DMS53 treated with DMSO at 0.1 percent for 48 hours (cell line): ENCODE results near the gene RBM6.
"Not testable (repeated sequence)": the region's sequence is repeated elsewhere in the genome, so short reads cannot be mapped to it uniquely, and the experiment has no call there.

ENCODE experiments used
- DNase-seq: peaks from one replicate; lab custom pipeline; 2025; ENCODE audit not compliant: unreplicated experiment; lab: John Stamatoyannopoulos, UW

RBM6 gene, protein sequence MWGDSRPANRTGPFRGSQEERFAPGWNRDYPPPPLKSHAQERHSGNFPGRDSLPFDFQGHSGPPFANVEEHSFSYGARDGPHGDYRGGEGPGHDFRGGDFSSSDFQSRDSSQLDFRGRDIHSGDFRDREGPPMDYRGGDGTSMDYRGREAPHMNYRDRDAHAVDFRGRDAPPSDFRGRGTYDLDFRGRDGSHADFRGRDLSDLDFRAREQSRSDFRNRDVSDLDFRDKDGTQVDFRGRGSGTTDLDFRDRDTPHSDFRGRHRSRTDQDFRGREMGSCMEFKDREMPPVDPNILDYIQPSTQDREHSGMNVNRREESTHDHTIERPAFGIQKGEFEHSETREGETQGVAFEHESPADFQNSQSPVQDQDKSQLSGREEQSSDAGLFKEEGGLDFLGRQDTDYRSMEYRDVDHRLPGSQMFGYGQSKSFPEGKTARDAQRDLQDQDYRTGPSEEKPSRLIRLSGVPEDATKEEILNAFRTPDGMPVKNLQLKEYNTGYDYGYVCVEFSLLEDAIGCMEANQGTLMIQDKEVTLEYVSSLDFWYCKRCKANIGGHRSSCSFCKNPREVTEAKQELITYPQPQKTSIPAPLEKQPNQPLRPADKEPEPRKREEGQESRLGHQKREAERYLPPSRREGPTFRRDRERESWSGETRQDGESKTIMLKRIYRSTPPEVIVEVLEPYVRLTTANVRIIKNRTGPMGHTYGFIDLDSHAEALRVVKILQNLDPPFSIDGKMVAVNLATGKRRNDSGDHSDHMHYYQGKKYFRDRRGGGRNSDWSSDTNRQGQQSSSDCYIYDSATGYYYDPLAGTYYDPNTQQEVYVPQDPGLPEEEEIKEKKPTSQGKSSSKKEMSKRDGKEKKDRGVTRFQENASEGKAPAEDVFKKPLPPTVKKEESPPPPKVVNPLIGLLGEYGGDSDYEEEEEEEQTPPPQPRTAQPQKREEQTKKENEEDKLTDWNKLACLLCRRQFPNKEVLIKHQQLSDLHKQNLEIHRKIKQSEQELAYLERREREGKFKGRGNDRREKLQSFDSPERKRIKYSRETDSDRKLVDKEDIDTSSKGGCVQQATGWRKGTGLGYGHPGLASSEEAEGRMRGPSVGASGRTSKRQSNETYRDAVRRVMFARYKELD

DNA sequence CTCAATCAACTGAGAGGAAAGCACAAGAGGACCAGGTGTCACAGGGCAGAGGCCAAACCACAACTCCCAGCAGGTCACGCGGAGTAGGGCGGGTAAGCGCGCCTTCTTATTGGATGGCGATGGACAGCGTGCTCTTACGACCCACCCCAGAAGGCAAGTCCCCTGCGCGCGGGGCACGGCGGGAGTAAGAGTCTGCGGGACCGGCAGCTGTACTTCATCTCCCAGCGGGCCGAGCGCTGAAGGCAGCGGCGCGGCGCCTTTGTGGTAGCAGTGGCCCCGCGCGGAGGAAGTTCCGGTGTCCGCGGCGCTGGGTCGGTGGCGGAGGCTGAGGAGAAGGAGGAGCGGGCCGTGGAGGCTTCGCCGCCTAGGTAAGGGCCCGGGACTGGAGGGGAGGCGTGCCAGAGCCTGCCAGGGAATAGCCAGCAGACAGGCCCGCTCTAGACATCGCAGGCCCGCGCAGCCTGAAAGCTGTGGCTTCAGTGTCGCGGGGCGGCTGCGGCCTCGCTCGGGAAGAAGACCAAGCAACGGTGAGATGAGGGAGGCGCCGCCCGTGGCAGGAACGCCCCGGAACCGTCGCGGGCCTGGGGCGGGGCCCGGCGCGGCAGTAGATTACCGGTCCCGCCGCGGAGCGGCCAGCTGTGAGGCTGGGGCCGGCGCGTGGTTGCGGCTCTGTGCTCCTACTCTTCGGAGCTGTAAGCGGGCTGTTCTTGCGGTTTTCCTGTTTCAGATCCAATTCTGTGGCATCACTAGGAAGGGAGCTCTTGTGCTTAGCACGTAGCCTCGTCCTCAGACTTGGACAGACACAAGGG is at the start of gene RBM6:
Gene RBM6 (plus strand): TSS at position 293 of the 809 bp plus-strand sequence. CDS start 22,492 bp downstream, outside the sequence.
- peak; percentile 80 for DNase-seq

DNA sequence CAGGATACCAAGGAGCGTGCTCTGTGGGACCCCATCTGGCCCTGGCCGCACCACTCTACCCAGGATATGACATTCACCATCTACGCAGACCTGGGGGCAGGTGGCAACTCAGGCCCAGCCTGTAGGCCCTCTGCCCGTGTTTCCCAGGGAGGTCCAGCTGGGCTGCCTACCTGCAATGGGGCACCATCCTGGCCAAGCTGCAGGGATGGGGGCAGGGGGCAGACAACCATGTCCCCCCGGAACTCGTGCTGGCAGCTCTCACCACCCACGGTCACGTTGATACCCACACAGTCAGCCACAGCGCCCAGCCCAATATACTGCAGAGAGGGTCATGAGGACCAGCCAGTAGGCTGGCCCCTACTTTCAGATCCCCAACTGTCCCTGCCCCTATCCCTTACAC is 44.2 kb upstream of the RBM6 start:
- DNase-seq: no peak

- DNase-seq: no peak
Observed at GRCh38 chr3:49896345-49896744, 43.6 kb upstream of the RBM6 start.

DNA sequence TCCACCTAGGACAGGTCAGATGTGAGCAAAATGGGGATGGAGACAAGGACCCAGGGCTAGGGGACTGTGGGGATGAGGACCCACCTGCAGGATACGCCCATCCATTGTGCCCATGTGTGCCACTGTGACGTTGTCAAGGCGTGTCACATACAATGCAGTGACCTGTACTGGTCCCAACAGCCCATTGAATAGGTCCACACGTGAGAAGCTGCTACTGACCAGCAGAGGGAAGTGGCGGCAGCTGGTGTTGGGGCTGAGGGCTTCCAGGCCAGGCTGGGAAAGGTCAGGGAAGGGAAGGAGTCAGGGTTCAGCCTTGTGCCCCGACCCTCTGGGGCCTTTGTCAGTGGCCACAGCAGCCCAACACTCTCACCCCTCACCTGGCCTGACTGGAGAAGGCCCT is 41.0 kb upstream of the RBM6 start:
- no peak for DNase-seq

DNA sequence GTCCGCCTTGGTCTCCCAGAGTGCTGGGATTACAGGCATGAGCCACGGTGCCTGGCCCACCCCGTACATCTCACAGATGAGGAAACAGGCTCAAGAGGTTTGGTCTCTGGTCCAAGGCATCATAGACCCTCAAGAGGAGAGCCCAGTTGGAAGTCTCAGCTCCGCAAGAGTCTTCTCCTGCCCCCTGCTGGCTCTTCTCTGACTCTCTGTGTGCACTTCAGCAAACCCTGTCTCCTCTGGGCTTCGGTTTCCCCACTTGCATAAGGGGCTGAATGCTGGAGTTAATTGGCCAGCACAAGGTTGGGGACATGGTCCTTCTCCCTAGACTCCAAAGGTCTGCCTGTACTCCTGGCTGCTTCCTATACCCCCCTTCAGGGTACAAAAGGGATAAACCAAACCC is 40.1 kb upstream of the RBM6 start:
- DNase-seq: no peak

DNA sequence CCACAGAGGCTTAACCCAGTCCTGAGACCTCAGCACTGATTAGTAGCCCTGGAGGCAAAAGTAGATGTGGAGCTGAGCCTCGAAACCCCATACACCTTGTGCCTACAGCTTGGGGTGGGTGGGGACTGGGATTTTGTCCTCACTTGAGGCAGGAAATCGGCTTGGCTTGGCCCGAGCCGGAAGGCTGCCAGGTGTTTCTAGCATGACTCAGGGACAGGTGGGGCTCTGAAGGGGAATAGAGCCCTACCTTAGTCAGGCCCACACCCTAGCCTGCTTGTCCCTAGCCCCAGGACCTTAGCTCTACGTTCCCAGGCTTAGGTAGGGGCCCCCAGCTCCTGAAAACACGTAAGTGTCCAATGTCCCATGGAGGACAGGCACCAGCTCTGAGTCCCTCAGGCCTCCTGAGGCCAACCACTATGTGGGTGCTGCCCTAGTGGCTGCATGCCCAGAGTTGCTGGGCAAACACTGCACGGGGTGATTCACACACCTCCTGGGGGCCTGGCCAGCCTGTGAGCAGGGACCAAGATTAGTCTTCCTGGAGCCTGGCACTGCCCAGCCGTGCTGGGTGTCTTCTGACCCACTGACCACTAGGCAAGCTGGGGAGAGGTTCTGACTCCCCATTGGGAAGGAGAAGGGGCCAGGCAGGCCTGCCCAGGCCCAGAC is 39.3 kb upstream of the RBM6 start:
- peak; percentile 37 for DNase-seq

GRCh38 chr3:49901366-49902339 is 38.3 kb upstream of the RBM6 start:
- DNase-seq: no peak

- no peak for DNase-seq
Observed at GRCh38 chr3:49902511-49903345, 37.2 kb upstream of the RBM6 start.

GRCh38 chr3:49903451-49904424 is 36.2 kb upstream of the RBM6 start, which contains the start of gene MST1R:
Gene MST1R (minus strand): TSS chr3:49903873. CDS start chr3:49903609, 264 bp downstream.
- DNase-seq: peak; percentile 48

- not testable (repeated sequence) for DNase-seq
Observed at GRCh38 chr3:49904448-49904847, 35.5 kb upstream of the RBM6 start.

- DNase-seq: no peak
Observed at GRCh38 chr3:49906073-49906743, 33.7 kb upstream of the RBM6 start.

DNA sequence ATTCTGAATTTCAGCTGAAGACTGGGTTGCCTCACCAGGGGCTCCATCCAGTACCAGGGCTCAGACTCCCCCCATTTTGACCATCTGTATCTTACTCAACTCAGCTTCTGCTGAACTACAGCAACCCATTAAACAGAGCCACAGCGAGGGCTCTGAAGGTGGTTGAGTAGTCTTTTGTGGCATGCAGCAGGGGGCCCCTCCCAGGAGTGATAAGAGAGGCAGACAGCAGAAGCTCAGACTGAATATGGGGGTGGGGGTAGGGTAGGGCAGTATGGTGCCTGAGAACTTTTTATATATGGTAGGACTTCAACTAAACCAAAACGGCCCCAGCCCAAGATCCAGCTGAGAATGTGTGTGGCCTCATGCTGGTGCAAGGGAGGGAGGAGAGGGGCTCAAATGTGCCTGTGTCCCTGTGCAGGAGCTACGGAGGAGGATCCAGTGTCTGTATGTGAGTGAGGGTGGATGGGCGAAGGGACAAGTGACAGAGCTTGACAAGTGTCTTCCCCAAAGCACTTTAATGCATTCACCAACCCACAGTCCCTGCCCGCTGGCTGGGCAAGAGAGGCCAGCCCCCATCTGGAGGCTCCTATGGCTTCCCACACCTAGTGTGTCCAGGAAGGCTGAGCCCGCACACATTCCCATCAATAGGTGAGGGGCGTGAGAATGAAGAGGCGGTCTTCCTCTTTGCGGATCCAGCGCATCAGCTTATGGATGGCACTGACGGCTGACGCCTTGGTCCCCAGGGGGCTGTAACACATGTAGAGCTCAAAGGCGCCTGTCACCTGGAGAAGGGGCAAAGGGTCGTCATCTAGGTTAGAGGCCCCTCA is 31.4 kb upstream of the RBM6 start:
- no peak for DNase-seq

DNA sequence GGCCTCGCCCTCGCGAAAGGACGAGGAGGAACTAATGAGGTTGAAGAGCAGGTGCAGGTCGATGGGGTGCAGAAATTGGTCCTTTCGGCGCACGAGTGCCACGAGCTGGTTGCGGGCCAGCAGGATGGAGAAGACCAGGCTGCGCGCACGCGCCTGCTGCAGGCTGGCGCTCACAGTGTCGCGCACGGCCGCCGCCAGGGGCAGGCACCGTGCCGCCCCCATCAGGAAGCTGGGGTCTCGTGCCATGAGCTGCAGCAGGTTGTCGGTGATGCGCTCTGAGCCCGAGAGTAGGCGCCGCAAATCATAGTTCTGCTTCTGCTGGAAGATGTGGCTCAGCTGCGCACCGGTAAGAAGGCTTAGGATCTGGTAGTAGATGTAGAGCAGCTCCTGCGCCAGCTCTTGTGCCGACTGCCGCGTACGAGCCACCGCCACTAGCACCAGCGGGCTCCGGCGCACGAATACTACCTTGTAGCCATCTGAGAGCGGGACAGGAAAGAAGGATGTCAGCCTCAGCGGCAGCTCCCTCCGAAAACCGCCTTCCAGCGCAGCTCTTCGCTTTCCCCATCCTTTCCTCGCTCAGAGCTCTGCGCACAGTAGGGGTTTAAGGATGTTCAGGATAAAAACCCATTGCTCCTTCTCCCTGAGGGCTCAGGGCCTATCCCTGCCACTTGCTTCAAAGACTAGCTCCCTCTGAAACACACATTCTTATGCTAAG is 29.4 kb upstream of the RBM6 start:
- DNase-seq: no peak

DNA sequence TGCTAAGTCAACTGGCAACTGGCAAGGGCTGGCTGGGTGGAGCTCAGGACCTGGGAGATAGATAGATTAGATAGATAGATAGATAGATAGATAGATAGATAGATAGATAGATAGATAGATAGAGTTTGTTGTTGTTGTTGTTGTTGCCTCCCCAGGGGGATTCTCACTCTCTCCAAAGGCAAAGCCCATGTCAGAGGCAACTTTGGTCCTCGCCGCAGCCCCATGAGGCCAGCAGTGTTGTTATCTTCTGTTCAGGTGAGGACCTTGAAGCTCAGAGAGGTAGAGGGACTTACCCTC is 28.9 kb upstream of the RBM6 start:
- no peak for DNase-seq

DNA sequence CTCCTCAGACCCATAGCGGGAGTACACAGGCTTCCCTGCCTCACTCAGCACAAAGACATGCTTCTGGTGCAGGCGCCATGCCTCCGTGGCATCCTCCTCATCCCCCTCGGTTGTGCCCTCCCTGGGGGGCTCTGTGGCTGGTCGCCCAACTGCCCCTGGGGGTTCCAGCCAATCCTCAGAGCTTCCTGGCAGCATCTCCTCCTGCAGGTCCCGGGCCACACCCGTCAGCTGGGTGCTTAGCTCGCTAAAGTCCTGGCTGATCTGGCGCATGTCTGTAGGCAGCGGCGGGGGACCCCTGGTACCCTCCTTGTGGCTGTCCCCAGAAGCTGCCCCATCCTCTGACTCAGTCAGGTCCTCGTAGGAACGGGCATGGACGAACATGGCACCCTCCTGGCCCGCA is 28.3 kb upstream of the RBM6 start:
- no peak for DNase-seq
